ENCODE data around the gene KDM2A. TPM values are rescaled to one million over a fixed set of nuclear protein-coding genes. Genes with fewer than 3 reads are reported as not detected.

Gene KDM2A
- total and polyA plus RNA-seq, 2 experiments from 2014 or later, result 25.0 to 54.1 TPM

- no peak for ATAC-seq
- peaks cover 17% of the 10 kb centered on the region for H3K4me1 Mint-ChIP-seq
- no peak overlapping the region for H3K27ac ChIP-seq (ENCODE audit: low read depth)
- H3K27me3 ChIP-seq (ENCODE audit: insufficient read depth), result no peaks in the 10 kb centered on the region
- no peak for DNase-seq (ENCODE audit: low spot score)
- H3K4me1 ChIP-seq (ENCODE audit: insufficient read depth), result peaks cover 10% of the 10 kb centered on the region
- no peak overlapping the region for H3K4me2 ChIP-seq
- no peak overlapping the region for H3K4me3 ChIP-seq
- peaks cover 7% of the 10 kb centered on the region for H3K36me3 ChIP-seq (ENCODE audit: insufficient read depth)
- H4K20me1 ChIP-seq (replicated peaks; ENCODE audit: insufficient read depth), result no peaks in the 10 kb centered on the region
- TF ChIP-seq NANOG (IDR thresholded peaks at IDR 0.05; ENCODE audit: borderline replicate concordance) (no peak), ZNF114 (CRISPR knock-in tag; IDR thresholded peaks at IDR 0.05) (no peak), EZH2phosphoT487 (IDR thresholded peaks at IDR 0.05; ENCODE audit: unreplicated experiment) (no peak), CTCF (conservative IDR thresholded peaks at IDR 0.05; ENCODE audit: low read depth in 2 of 2) (no peak), REST (IDR thresholded peaks at IDR 0.05; ENCODE audit: unreplicated experiment) (no peak), POLR2AphosphoS5 (IDR thresholded peaks at IDR 0.05; ENCODE audit: low read depth) (no peak), ZNF462 (CRISPR knock-in tag; IDR thresholded peaks at IDR 0.05) (no peak), ETS1 (IDR thresholded peaks at IDR 0.05) (no peak), EZH2 (IDR thresholded peaks at IDR 0.05; ENCODE audit: low read depth, unreplicated experiment) (no peak), JUNB (IDR thresholded peaks at IDR 0.05; ENCODE audit: unreplicated experiment) (no peak), CREB1 (CRISPR knock-in tag; IDR thresholded peaks at IDR 0.05; ENCODE audit: low read depth) (no peak), ZNF331 (CRISPR knock-in tag; IDR thresholded peaks at IDR 0.05; ENCODE audit: low read depth) (no peak), STAT1 (IDR thresholded peaks at IDR 0.05; ENCODE audit: unreplicated experiment) (no peak)
- H3K27me3 Mint-ChIP-seq (ENCODE audit: insufficient read depth, low read depth, poor library complexity), result peaks cover 18% of the 10 kb centered on the region
- H3K9me3 Mint-ChIP-seq, result no peaks in the 10 kb centered on the region
- H3K79me2 ChIP-seq (replicated peaks; ENCODE audit: insufficient read depth), result no peaks in the 10 kb centered on the region
- H2AFZ ChIP-seq, result no peak overlapping the region
- H3K27ac Mint-ChIP-seq, result no peak overlapping the region
- H3K4me3 Mint-ChIP-seq, result no peak overlapping the region
- H3K9me2 ChIP-seq (ENCODE audit: insufficient read depth), result no peaks in the 10 kb centered on the region
- 0 out of 2 replicates have a peak, but pooled peaks cover 13% of the 10 kb centered on the region for H3F3A ChIP-seq (replicated peaks; ENCODE audit: low read depth)
- H3K36me3 Mint-ChIP-seq (ENCODE audit: low read depth), result peaks cover 25% of the 10 kb centered on the region
These were observed 166.8 kb downstream of the KDM2A start for GRCh38 chr11:67285541-67286498.

All from GM23338 (cell line).